ENCODE results near the gene TMEM86B.
"Not testable (repeated sequence)": the region's sequence is repeated elsewhere in the genome, so short reads cannot be mapped to it uniquely, and the experiment has no call there.

TMEM86B gene

GRCh38 chr19:55226788-55227187, 1.8 kb downstream of the TMEM86B start:
- Histone ChIP-seq H3K27me3 (ENCODE audit: insufficient read depth, poor library complexity, severe bottlenecking) (no peaks in the 10 kb centered on the region), H3K9me3 (ENCODE audit: severe bottlenecking) (no peaks in the 10 kb centered on the region), H3K36me3 (ENCODE audit: low read depth) (peaks cover 23% of the 10 kb centered on the region; the same call in 1 of the 2 replicates), H3K4me1 (ENCODE audit: insufficient read depth, poor library complexity, severe bottlenecking) (no peaks in the 10 kb centered on the region), H3K4me3 (ENCODE audit: severe bottlenecking) (no peak overlapping the region), H3K27ac (ENCODE audit: poor library complexity, severe bottlenecking) (no peak overlapping the region)
- no peak for DNase-seq (ENCODE audit: low spot score)
- TF ChIP-seq CTCF (IDR thresholded peaks at IDR 0.05; ENCODE audit: poor library complexity, severe bottlenecking), result no peak
- ATAC-seq (ENCODE audit: low read depth), result no peak

DNA sequence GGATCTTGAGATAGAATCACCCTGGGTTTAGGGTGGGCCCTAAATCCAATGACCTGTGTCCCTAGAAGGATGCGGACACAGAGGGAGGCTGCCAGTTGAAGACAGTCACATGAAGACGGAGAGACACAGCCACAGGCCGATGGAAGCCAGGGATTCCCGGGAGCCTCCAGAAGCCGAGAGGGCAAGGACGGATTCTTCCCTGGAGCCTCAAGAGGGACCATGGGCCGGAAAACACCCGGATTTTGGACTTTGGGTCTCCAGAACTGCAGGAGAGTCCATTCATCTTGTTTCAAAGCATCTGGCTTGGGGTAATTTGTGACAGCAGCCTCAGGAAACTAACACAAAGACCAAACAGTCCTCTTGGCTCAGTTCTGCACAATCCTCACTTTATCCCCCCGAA, 2.3 kb downstream of the TMEM86B start:
- no peaks in the 10 kb centered on the region for H3K4me1 ChIP-seq (ENCODE audit: insufficient read depth, poor library complexity, severe bottlenecking)
- no peak for TF ChIP-seq CTCF (IDR thresholded peaks at IDR 0.05; ENCODE audit: poor library complexity, severe bottlenecking)
- H3K27me3 ChIP-seq (ENCODE audit: insufficient read depth, poor library complexity, severe bottlenecking), result no peaks in the 10 kb centered on the region
- ATAC-seq (ENCODE audit: low read depth) (no peak), DNase-seq (ENCODE audit: low spot score) (no peak)
- H3K27ac ChIP-seq (ENCODE audit: poor library complexity, severe bottlenecking), result no peak overlapping the region
- H3K36me3 ChIP-seq (ENCODE audit: low read depth), result peaks cover 18% of the 10 kb centered on the region; the same call in 1 of the 2 replicates
- no peak overlapping the region for H3K4me3 ChIP-seq (ENCODE audit: severe bottlenecking)
- no peaks in the 10 kb centered on the region for H3K9me3 ChIP-seq (ENCODE audit: severe bottlenecking)

DNA sequence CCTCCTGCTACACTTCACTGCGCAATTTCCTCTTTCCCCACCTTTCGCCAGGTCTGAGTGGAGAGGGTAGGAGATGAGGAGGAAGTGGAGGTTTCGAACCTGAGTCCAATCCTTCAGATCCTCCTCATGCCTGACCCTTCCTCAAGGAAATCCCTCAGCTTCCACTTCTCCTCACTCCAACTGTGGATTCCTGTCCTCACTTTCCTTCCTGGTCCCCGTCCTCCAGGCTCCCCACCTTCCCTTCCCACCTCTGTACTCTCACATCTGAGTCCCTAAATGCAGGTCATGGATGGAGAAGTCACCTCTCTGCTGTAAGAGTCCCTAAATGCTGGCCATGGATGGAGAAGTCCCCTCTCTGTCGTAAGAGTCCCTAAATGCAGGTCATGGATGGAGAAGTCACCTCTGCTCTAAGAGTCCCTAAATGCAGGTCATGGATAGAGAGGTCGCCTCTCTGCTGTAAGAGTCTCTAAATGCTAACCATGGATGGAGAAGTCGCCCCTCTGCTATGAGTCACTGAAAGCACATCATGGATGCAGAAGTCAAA, 3.1 kb downstream of the TMEM86B start:
- H3K4me1 ChIP-seq (ENCODE audit: insufficient read depth, poor library complexity, severe bottlenecking), result no peaks in the 10 kb centered on the region
- H3K27me3 ChIP-seq (ENCODE audit: insufficient read depth, poor library complexity, severe bottlenecking), result no peaks in the 10 kb centered on the region
- H3K4me3 ChIP-seq (ENCODE audit: severe bottlenecking), result no peak overlapping the region
- TF ChIP-seq CTCF (IDR thresholded peaks at IDR 0.05; ENCODE audit: poor library complexity, severe bottlenecking), result no peak
- no peaks in the 10 kb centered on the region for H3K9me3 ChIP-seq (ENCODE audit: severe bottlenecking)
- no peak for DNase-seq (ENCODE audit: low spot score)
- no peak for ATAC-seq (ENCODE audit: low read depth)
- H3K36me3 ChIP-seq (ENCODE audit: low read depth), result 0 out of 2 replicates have a peak, but pooled peaks cover 17% of the 10 kb centered on the region
- no peak overlapping the region for H3K27ac ChIP-seq (ENCODE audit: poor library complexity, severe bottlenecking)

DNA sequence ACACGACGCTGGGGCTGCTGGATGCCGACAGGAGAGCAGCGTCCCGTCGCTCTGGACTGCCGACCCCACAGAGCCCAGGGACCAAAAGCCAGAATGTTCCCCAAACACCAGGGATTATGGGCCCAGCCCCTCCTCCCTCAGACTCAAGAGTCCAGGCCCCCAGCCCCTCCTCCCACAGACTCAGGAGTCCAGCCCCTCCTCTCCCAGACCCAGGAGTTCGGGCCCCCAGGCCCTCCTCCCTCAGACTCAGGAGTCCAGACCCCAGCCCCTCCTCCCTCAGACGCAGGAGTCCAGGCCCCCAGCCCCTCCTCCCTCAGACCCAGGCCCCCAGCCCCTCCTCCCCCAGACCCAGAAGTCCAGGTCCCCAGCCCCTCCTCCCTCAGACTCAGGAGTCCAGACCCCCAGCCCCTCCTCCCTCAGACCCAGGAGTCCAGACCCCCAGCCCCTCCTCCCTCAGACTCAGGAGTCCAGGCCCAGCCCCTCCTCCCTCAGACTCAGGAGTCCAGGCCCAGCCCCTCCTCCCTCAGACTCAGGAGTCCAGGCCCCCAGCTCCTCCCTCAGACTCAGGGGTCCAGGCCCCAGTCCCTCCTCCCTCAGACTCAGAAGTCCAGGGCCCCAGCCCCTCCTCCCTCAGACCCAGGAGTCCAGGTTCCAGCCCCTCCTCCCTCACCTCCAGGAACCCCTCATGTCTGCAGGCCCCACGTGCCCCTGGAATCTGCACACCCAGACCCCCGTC, 3.7 kb downstream of the TMEM86B start:
- 0 out of 2 replicates have a peak, but pooled peaks cover 12% of the 10 kb centered on the region for H3K36me3 ChIP-seq (ENCODE audit: low read depth)
- not testable (repeated sequence) for ATAC-seq (ENCODE audit: low read depth); DNase-seq (ENCODE audit: low spot score); H3K4me3 ChIP-seq (ENCODE audit: severe bottlenecking); H3K27me3 ChIP-seq (ENCODE audit: insufficient read depth, poor library complexity, severe bottlenecking); H3K27ac ChIP-seq (ENCODE audit: poor library complexity, severe bottlenecking); H3K9me3 ChIP-seq (ENCODE audit: severe bottlenecking); H3K4me1 ChIP-seq (ENCODE audit: insufficient read depth, poor library complexity, severe bottlenecking)

- Histone ChIP-seq H3K4me3 (ENCODE audit: severe bottlenecking) (no peak overlapping the region), H3K9me3 (ENCODE audit: severe bottlenecking) (no peaks in the 10 kb centered on the region), H3K27me3 (ENCODE audit: insufficient read depth, poor library complexity, severe bottlenecking) (no peaks in the 10 kb centered on the region), H3K4me1 (ENCODE audit: insufficient read depth, poor library complexity, severe bottlenecking) (no peaks in the 10 kb centered on the region), H3K36me3 (ENCODE audit: low read depth) (0 out of 2 replicates have a peak, but pooled peaks cover 8% of the 10 kb centered on the region), H3K27ac (ENCODE audit: poor library complexity, severe bottlenecking) (no peak overlapping the region)
- no peak for DNase-seq (ENCODE audit: low spot score)
- no peak for TF ChIP-seq CTCF (IDR thresholded peaks at IDR 0.05; ENCODE audit: poor library complexity, severe bottlenecking)
- no peak for ATAC-seq (ENCODE audit: low read depth)
Observed at GRCh38 chr19:55224038-55224665, 4.4 kb downstream of the TMEM86B start.
